NT2/D1 (cell line): ENCODE data around the gene CSNK1D.
A peak's percentile ranks its signal among the peaks of the same experiment; 100 is the strongest.

ENCODE experiments used
- DNase-seq: peaks from one replicate; pipeline ENCODE4 v3.0.0-alpha.2; 2011; ENCODE audit warnings: low read depth, low spot score
- H3K27me3 ChIP-seq: 2 replicates; pipeline ENCODE4 v1.6.0; 2011; ENCODE audit warnings: mild to moderate bottlenecking; ENCODE audit not compliant: insufficient read length, insufficient read depth
- H3K36me3 ChIP-seq: 2 replicates; pipeline ENCODE4 v1.6.1; 2011; ENCODE audit warnings: mild to moderate bottlenecking, low read length, mixed read lengths; ENCODE audit not compliant: insufficient read depth, insufficient read length
- H3K4me1 ChIP-seq: 2 replicates; pipeline ENCODE4 v1.5.1; 2011; ENCODE audit not compliant: insufficient read depth, insufficient read length
- H3K4me3 ChIP-seq: 2 replicates; pipeline ENCODE4 v1.5.1; 2011; ENCODE audit warnings: low read depth; ENCODE audit not compliant: insufficient read length
- H3K9ac ChIP-seq: 2 replicates; pipeline ENCODE4 v1.6.0; 2011; ENCODE audit warnings: low read depth; ENCODE audit not compliant: insufficient read length
- H3K9me3 ChIP-seq: 2 replicates; pipeline ENCODE4 v1.5.1; 2011; ENCODE audit warnings: mild to moderate bottlenecking, low read length; ENCODE audit not compliant: insufficient read depth
- SUZ12 ChIP-seq: IDR thresholded peaks from 2 replicates; pipeline ENCODE4 v1.6.1; 2011; ENCODE audit not compliant: insufficient read length, insufficient read depth; ENCODE audit errors: extremely low read depth
- YY1 ChIP-seq: IDR thresholded peaks from 2 replicates; pipeline ENCODE4 v1.6.1; 2011; ENCODE audit not compliant: insufficient read length, insufficient read depth
- ZNF274 ChIP-seq: IDR thresholded peaks from 2 replicates; pipeline ENCODE4 v1.6.1; 2011; ENCODE audit warnings: mild to moderate bottlenecking, low read depth, low read length

CSNK1D gene

DNA sequence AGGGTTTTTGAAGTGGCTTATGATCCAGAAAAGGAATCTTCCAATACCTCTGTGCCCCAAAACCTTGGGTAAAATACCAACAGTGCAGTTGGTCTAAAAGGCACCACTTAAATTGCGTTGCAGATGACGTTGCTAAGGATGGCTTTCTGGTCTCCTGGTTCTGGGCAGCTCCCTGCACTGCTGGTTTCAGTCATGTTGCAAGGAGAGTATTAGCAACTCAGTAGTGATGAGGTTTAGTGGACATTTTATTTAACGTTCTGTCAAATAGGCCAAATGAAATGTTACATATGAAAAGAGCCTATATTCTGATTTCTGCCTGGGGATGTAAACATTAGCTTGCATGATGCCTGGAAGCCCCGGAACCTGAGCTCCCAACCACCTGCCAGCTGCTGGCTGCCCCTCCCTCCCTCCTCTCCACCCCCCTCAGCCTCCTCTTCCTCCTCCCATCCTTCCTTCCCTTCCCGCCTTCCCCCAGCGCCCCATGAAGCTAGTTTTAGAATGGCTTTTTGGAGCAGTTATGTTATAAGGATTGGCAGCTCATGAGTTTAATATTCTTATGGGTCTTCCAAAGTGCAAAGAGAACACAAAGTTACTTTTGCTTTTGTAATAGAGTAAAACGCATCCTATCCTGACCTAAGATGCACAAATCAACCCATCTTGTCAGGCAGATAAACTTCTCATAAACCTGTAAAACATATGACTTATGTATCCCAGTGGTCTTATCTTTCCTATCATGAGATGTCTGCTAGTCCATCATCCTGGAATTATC, 23.2 kb upstream of the CSNK1D start:
- Histone ChIP-seq H3K9me3 (no peaks in the 10 kb centered on the region), H3K4me3 (no peak overlapping the region), H3K36me3 (no peaks in the 10 kb centered on the region), H3K27me3 (no peaks in the 10 kb centered on the region), H3K4me1 (peaks cover 11% of the 10 kb centered on the region), H3K9ac (no peak overlapping the region)
- no peak for DNase-seq
- no peak for TF ChIP-seq SUZ12
- TF ChIP-seq YY1 = no peak
- no peak for TF ChIP-seq ZNF274

DNA sequence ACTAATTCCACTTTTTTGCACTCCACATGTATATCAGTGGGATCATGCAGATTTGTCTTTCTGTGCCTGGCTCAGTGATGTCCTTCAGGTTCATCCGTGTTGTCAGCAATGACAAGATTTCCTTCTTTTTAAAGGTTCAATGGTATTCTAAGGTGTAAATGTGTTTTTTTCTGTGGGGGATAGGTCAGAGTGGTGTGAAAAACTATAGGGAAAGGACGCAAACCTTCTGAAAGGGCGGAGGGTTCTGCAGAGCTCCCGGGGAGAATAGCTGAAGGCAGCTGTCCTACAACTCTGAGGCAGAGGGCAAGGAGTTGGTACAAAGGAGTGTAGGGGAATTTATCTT, 21.9 kb upstream of the CSNK1D start:
- H3K9ac ChIP-seq = no peak overlapping the region

GRCh38 chr17:82294064-82294773, 20.7 kb upstream of the CSNK1D start:
- Histone ChIP-seq H3K9me3 (no peaks in the 10 kb centered on the region), H3K4me3 (peak overlapping the region; percentile 25), H3K27me3 (no peaks in the 10 kb centered on the region), H3K9ac (no peak overlapping the region), H3K36me3 (no peaks in the 10 kb centered on the region), H3K4me1 (peaks cover 3% of the 10 kb centered on the region)
- TF ChIP-seq YY1 (no peak), ZNF274 (no peak), SUZ12 (no peak)
- no peak for DNase-seq

More for the DNA sequence above, 21.9 kb upstream of the CSNK1D start:
- no peak for TF ChIP-seq ZNF274
- TF ChIP-seq SUZ12 = no peak
- TF ChIP-seq YY1 = no peak
- Histone ChIP-seq H3K4me3 (no peak overlapping the region), H3K4me1 (peaks cover 3% of the 10 kb centered on the region), H3K36me3 (no peaks in the 10 kb centered on the region), H3K9me3 (no peaks in the 10 kb centered on the region), H3K27me3 (no peaks in the 10 kb centered on the region)
- DNase-seq = no peak

- peaks cover 1% of the 10 kb centered on the region; the same call in 1 of the 2 replicates for H3K9me3 ChIP-seq
- no peaks in the 10 kb centered on the region for H3K36me3 ChIP-seq
- peak; percentile 92 for DNase-seq
- peak overlapping the region; percentile 86 for H3K9ac ChIP-seq
- H3K4me3 ChIP-seq = peak overlapping the region; percentile 76
- TF ChIP-seq ZNF274 = no peak
- no peaks in the 10 kb centered on the region for H3K27me3 ChIP-seq
- peaks cover 3% of the 10 kb centered on the region for H3K4me1 ChIP-seq
These were observed 19.0 kb upstream of the CSNK1D start for GRCh38 chr17:82292251-82293154.

GRCh38 chr17:82291582-82292250, 18.2 kb upstream of the CSNK1D start:
- TF ChIP-seq SUZ12 = no peak
- TF ChIP-seq ZNF274 = no peak
- TF ChIP-seq YY1 = no peak
- no peak for DNase-seq
- Histone ChIP-seq H3K36me3 (no peaks in the 10 kb centered on the region), H3K9me3 (peaks cover 8% of the 10 kb centered on the region; the same call in 1 of the 2 replicates), H3K9ac (peak overlapping the region; percentile 86), H3K4me3 (peak overlapping the region; percentile 76), H3K27me3 (no peaks in the 10 kb centered on the region), H3K4me1 (peaks cover 3% of the 10 kb centered on the region)

DNA sequence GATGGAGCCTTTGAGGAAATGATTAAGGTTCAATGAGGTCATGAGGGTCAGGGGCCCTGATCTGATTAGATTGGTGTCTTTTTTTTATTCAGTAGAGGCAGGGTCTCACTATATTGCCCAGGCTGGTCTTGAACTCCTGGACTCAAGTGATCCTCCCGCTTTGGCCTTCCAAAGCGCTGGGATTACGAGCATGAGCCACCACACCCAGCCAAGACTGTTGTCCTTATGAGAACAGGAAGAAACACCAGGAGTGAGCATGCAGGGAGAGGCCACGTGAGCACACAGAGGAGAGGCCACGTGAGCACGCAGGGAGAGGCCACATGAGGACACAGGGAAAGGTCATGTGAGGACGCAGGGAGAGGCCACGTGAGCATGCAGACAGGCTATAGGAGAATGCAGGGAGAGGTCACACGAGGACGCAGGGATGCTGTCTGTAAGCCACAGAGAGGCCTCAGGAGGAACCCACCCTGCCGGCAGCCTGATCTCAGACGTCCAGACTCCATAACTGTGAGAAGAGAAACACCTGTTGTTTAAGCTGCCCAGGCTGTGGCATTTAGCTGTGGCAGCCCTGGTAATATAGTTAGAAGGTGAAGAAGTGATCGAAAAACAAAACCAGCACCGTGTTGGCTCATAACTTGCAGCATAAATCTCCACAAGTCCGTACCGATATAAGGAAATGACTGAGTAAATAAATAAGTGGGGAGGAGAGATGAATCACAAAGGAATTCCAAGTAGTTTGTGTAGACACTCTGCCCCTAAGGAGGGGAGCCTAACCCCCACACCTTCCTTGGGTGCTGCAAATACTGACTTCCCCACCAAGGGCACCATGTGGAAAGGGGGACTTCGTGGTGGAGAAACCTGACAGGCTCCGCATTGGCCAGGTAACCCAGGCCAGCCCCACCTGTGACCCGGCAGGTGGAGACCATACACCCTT, 14.6 kb upstream of the CSNK1D start:
- TF ChIP-seq ZNF274 (no peak), SUZ12 (no peak), YY1 (no peak)
- H3K9ac ChIP-seq = no peak overlapping the region
- H3K4me1 ChIP-seq = peaks cover 7% of the 10 kb centered on the region
- no peaks in the 10 kb centered on the region for H3K27me3 ChIP-seq
- no peak overlapping the region for H3K4me3 ChIP-seq
- H3K36me3 ChIP-seq = no peaks in the 10 kb centered on the region
- peaks cover 8% of the 10 kb centered on the region; the same call in 1 of the 2 replicates for H3K9me3 ChIP-seq
- no peak for DNase-seq
